HepG2 (cell line): Measurements from ENCODE around the gene MEF2A. TPM values are rescaled to one million over a fixed set of nuclear protein-coding genes. Genes with fewer than 3 reads are reported as not detected.

Experiments
- ATAC-seq: fragments of 200-7000 bp; cut with Tn5 transposase; 3 replicates; pipeline ENCODE4 v1.9.1; 2020; ENCODE audit warnings: mild to moderate bottlenecking, moderate library complexity
- BruUV-seq: library from RNA; stranded (reverse); fragments of 400-500 nt; replicated peaks from 2 replicates; lab custom pipeline; 2021; lab: Mats Ljungman, UMichigan
- CTCF ChIA-PET: fragments of 300-600 bp; formaldehyde crosslinking; extraction: SDS; loops from one replicate; lab custom pipeline; 2021; ENCODE audit warnings: low total read pairs, inconsistent platforms, low intra/inter-chr PET ratio; lab: Yijun Ruan, JAX
- POLR2A ChIA-PET: fragments of 350-600 bp; sonication (Branson Sonifier 250); formaldehyde crosslinking; loops from one replicate; lab custom pipeline; 2020; ENCODE audit warnings: antibody characterized with exemption, inconsistent platforms; lab: Yijun Ruan, JAX
- DNase-seq: peaks from one replicate; pipeline ENCODE4 v3.0.0-alpha.2; 2015; ENCODE audit warnings: low spot score
- FAIRE-seq: peaks from 3 replicates; lab custom pipeline; 2011; peaks lifted over from hg19 to GRCh38; lab: Jason Lieb, UNC
- H2AFZ ChIP-seq: one replicate; pipeline ENCODE4 v1.6.1; 2011; ENCODE audit warnings: low read length, inconsistent platforms
- H3K27ac ChIP-seq: fragments of 300-600 bp; 3 replicates; pipeline ENCODE4 v1.8.0; 2011; ENCODE audit warnings: mixed run types, mild to moderate bottlenecking, mixed read lengths, low read length, inconsistent platforms; ENCODE audit not compliant: insufficient read depth; ENCODE audit errors: extremely low read length
- H3K27me3 ChIP-seq, 2 experiments: fragments of 200-600 bp in 1 of 2; 2 replicates in 1 of 2; 3 replicates in 1 of 2; pipeline versions ENCODE4 v1.6.0 to v1.8.0; 2011; ENCODE audit warnings: low read length in 2 of 2, mild to moderate bottlenecking in 2 of 2, moderate library complexity in 2 of 2, inconsistent platforms in 1 of 2; ENCODE audit not compliant: insufficient read depth in 2 of 2, control insufficient read depth in 1 of 2
- H3K36me3 ChIP-seq, 2 experiments: fragments of 200-600 bp in 1 of 2; replicated peaks in 1 of 2; 2 replicates in 1 of 2; 3 replicates in 1 of 2; pipeline versions ENCODE4 v1.5.1 to v1.8.0; 2011; ENCODE audit warnings: low read length in 2 of 2, inconsistent platforms in 1 of 2; ENCODE audit not compliant: insufficient read depth in 2 of 2, control insufficient read depth in 1 of 2
- H3K4me1 ChIP-seq: 2 replicates; pipeline ENCODE4 v1.5.1; 2012; ENCODE audit warnings: low read length, inconsistent platforms; ENCODE audit not compliant: insufficient read depth
- H3K4me2 ChIP-seq: 2 replicates; pipeline ENCODE4 v1.6.0; 2011; ENCODE audit warnings: low read depth, low read length, inconsistent platforms
- H3K4me3 ChIP-seq, 3 experiments: fragments of 200-600 bp in 1 of 3; sonication (generic), shearing (Covaris generic) in 1 of 3; replicated peaks in 1 of 3; 2 replicates each; pipeline ENCODE4 v1.5.1; 2011 to 2016; ENCODE audit warnings: low read length in 3 of 3, inconsistent platforms in 2 of 3, low read depth in 2 of 3, mild to moderate bottlenecking in 2 of 3, control low read depth in 1 of 3, mixed read lengths in 1 of 3; ENCODE audit not compliant: insufficient read depth in 1 of 3
- H3K79me2 ChIP-seq: one replicate; pipeline ENCODE4 v1.6.1; 2011; ENCODE audit warnings: low read length, inconsistent platforms; ENCODE audit not compliant: insufficient read depth
- H3K9ac ChIP-seq: 2 replicates; pipeline ENCODE4 v1.6.0; 2011; ENCODE audit warnings: mild to moderate bottlenecking, low read depth, low read length, inconsistent platforms; ENCODE audit not compliant: insufficient read depth
- H3K9me3 ChIP-seq: 2 replicates; pipeline ENCODE4 v1.5.1; 2012; ENCODE audit warnings: mild to moderate bottlenecking, low read length
- H4K20me1 ChIP-seq: 2 replicates; pipeline ENCODE4 v1.6.0; 2011; ENCODE audit warnings: inconsistent platforms, mild to moderate bottlenecking, low read length, moderate library complexity; ENCODE audit not compliant: insufficient read depth
- CEBPB ChIP-seq: IDR thresholded peaks from 2 replicates; pipeline ENCODE4 v1.6.1; 2011; ENCODE audit warnings: low read depth, low read length, improper control_type of control experiment, borderline replicate concordance
- HOXD1 ChIP-seq: sonication (generic); formaldehyde crosslinking; IDR thresholded peaks from 2 replicates; pipeline ENCODE4 v1.5.0; 2020; ENCODE audit warnings: missing genetic modification reagents
- MAFF ChIP-seq: IDR thresholded peaks from 2 replicates; pipeline ENCODE4 v1.6.1; 2011; ENCODE audit warnings: low read depth, low read length, improper control_type of control experiment
- MAFK ChIP-seq, 2 experiments: IDR thresholded peaks in 1 of 2; conservative IDR thresholded peaks in 1 of 2; 2 replicates each; pipeline ENCODE4 v1.6.1; 2011; ENCODE audit warnings: improper control_type of control experiment in 2 of 2, low read length in 2 of 2
- ONECUT2 ChIP-seq: sonication (generic); formaldehyde crosslinking; IDR thresholded peaks from 2 replicates; pipeline ENCODE4 v1.4.0; 2020; ENCODE audit warnings: missing genetic modification reagents
- RFX5 ChIP-seq: IDR thresholded peaks from 2 replicates; pipeline ENCODE4 v1.6.1; 2011; ENCODE audit warnings: low read depth, low read length, improper control_type of control experiment
- ZNF251 ChIP-seq: sonication (generic); formaldehyde crosslinking; IDR thresholded peaks from 2 replicates; pipeline ENCODE4 v1.9.0; 2021; ENCODE audit warnings: mild to moderate bottlenecking, missing genetic modification reagents
- WGBS: methylation state at CpG from one replicate; pipeline ENCODE4 v1.1.6; 2017; ENCODE audit warnings: low lambda C conversion rate; 5-methylcytosine and 5-hydroxymethylcytosine counted together
- in situ Hi-C: cut with HindIII; loops from 2 replicates; pipeline ENCODE4 v1.10.0; 2017; ENCODE audit warnings: low pct_unique_long_range_greater_than_20kb; ENCODE audit not compliant: extremely low pct_ligation_motif_present
- intact Hi-C: fragments of 100-400 bp; cut with micrococcal nuclease; formaldehyde crosslinking; loops from one replicate; pipeline ENCODE4 v1.10.0; 2022; ENCODE audit not compliant: unreplicated experiment
- polyA plus RNA-seq, 8 experiments: library from polyadenylated mRNA; depleted of rRNA in 3 of 8; stranded (reverse) in 7 of 8; unstranded in 1 of 8; fragments of >200 nt; fragmentation: Illumina TruSeq in 4 of 8; extraction: Trizol in 4 of 8; gene quantifications; 2 replicates each; pipeline versions ENCODE4 v1.2.1 to v1.2.3, GENCODE V29; 2011 to 2016; ENCODE audit warnings: low read depth in 4 of 8, missing spikeins in 1 of 8, mixed read lengths in 1 of 8; ENCODE audit not compliant: insufficient read depth in 1 of 8
- total RNA-seq, 5 experiments: library from RNA; depleted of rRNA; stranded (reverse); fragments of >200 nt; fragmentation: Illumina TruSeq; extraction: Trizol; gene quantifications; 2 replicates each; pipeline ENCODE4 v1.2.3, GENCODE V29; 2016; ENCODE audit warnings: low read depth in 1 of 5

Gene MEF2A
- total and polyA plus RNA-seq, 2 of the 13 experiments (the other 11 are each of a cell fraction or from before 2014, with no cell fraction given) = 15.2 to 24.4 TPM

GRCh38 chr15:99671926-99672635 lies 106.3 kb downstream of the MEF2A start:
- no peak for FAIRE-seq
- H3K79me2 ChIP-seq = no peaks in the 10 kb centered on the region
- CTCF ChIA-PET = no interaction called here

GRCh38 chr15:99673111-99673510 lies 107.3 kb downstream of the MEF2A start:
- ChIA-PET POLR2A (no interaction called here), CTCF (no interaction called here)
- Histone ChIP-seq H3K9me3 (no peaks in the 10 kb centered on the region), H3K27me3 (no peaks in the 10 kb centered on the region), H3K4me3 (no peak overlapping the region), H3K79me2 (no peaks in the 10 kb centered on the region), H3K9ac (no peak overlapping the region), H3K27ac (no peak overlapping the region), H3K4me2 (no peak overlapping the region), H3K4me1 (peaks cover 17% of the 10 kb centered on the region), H4K20me1 (no peaks in the 10 kb centered on the region), H3K36me3 (peaks cover 5 to 36% of the 10 kb centered on the region in 2 experiments; a peak in 4 of 5 replicates), H2AFZ (no peak overlapping the region)
- WGBS = 95% methylated on average over 1 of the region's 1 CpG
- no peak for FAIRE-seq
- no TSS peak for BruUV-seq
- DNase-seq = no peak
- in situ Hi-C loops = no loop called here
- intact Hi-C loops = no loop called here
- ATAC-seq = no peak
- TF ChIP-seq HOXD1 (CRISPR knock-in tag) (no peak), MAFF (peak; percentile 73), ONECUT2 (CRISPR knock-in tag) (no peak), RFX5 (no peak), MAFK (conservative IDR thresholded peaks at IDR 0.05 in 1 of 2, IDR thresholded peaks at IDR 0.05 in 1 of 2; ENCODE audit: low read length in 2 of 2) (peak; percentile 67 to 87)

More at GRCh38 chr15:99671926-99672635, 106.3 kb downstream of the MEF2A start:
- intact Hi-C loops = no loop called here
- POLR2A ChIA-PET = no interaction called here
- no peak overlapping the region for H3K27ac ChIP-seq
- H3K27me3 ChIP-seq = no peaks in the 10 kb centered on the region
- TF ChIP-seq CEBPB (peak; percentile 21; the same call in 1 of the 2 replicates), ZNF251 (no peak)
- TF ChIP-seq, all 625 proteins: peak for 1
- WGBS = 95% methylated on average over 2 of the region's 2 CpGs
- H2AFZ ChIP-seq = no peak overlapping the region
- ATAC-seq = no peak
- in situ Hi-C loops = no loop called here
- H3K9me3 ChIP-seq = no peaks in the 10 kb centered on the region
- H3K4me2 ChIP-seq = no peak overlapping the region
- BruUV-seq = no TSS peak
- H3K4me1 ChIP-seq = peaks cover 28% of the 10 kb centered on the region
- no peaks in the 10 kb centered on the region for H4K20me1 ChIP-seq
- no peak overlapping the region for H3K9ac ChIP-seq
- peaks cover 5 to 31% of the 10 kb centered on the region in 2 experiments; a peak in 4 of 5 replicates for H3K36me3 ChIP-seq
- no peak for DNase-seq
- H3K4me3 ChIP-seq = no peak overlapping the region
